ENCODE results near the gene CMTM4. TPM values are rescaled to one million over a fixed set of nuclear protein-coding genes. Genes with fewer than 3 reads are reported as not detected.
"Not testable (repeated sequence)": the region's sequence is repeated elsewhere in the genome, so short reads cannot be mapped to it uniquely, and the experiment has no call there.

CMTM4 gene
- total RNA-seq, 1 experiment from 2014 or later, result 0.71 TPM

- Histone ChIP-seq H3K27me3 (ENCODE audit: low read length) (no peaks in the 10 kb centered on the region), H3K36me3 (ENCODE audit: insufficient read depth, low read length) (no peaks in the 10 kb centered on the region), H3K9me2 (replicated peaks; ENCODE audit: insufficient read depth, low read length) (no peaks in the 10 kb centered on the region), H3K4me2 (ENCODE audit: low read depth, low read length, poor library complexity, severe bottlenecking) (no peak overlapping the region), H2AFZ (ENCODE audit: low read length) (no peak overlapping the region), H4K20me1 (ENCODE audit: insufficient read depth, low read depth, low read length) (no peaks in the 10 kb centered on the region), H3K9me3 (ENCODE audit: low read length) (no peaks in the 10 kb centered on the region), H3K79me2 (ENCODE audit: low read length) (no peaks in the 10 kb centered on the region), H3K4me1 (ENCODE audit: low read length) (no peaks in the 10 kb centered on the region), H3K9ac (ENCODE audit: low read length) (no peak overlapping the region), H3K4me3 (ENCODE audit: low read length) (no peak overlapping the region), H3K27ac (ENCODE audit: low read length) (no peak overlapping the region)
- DNase-seq, result no peak
Measured at GRCh38 chr16:66690106-66690847, 6.3 kb downstream of the CMTM4 start.

GRCh38 chr16:66689282-66689681, 7.3 kb downstream of the CMTM4 start:
- no peaks in the 10 kb centered on the region for H3K9me2 ChIP-seq (replicated peaks; ENCODE audit: insufficient read depth, low read length)
- no peak overlapping the region for H3K4me2 ChIP-seq (ENCODE audit: low read depth, low read length, poor library complexity, severe bottlenecking)
- no peak overlapping the region for H3K27ac ChIP-seq (ENCODE audit: low read length)
- H3K4me1 ChIP-seq (ENCODE audit: low read length), result no peaks in the 10 kb centered on the region
- no peak overlapping the region for H2AFZ ChIP-seq (ENCODE audit: low read length)
- no peaks in the 10 kb centered on the region for H3K36me3 ChIP-seq (ENCODE audit: insufficient read depth, low read length)
- no peaks in the 10 kb centered on the region for H4K20me1 ChIP-seq (ENCODE audit: insufficient read depth, low read depth, low read length)
- H3K27me3 ChIP-seq (ENCODE audit: low read length), result no peaks in the 10 kb centered on the region
- H3K79me2 ChIP-seq (ENCODE audit: low read length), result no peaks in the 10 kb centered on the region
- DNase-seq, result no peak
- H3K9ac ChIP-seq (ENCODE audit: low read length), result no peak overlapping the region
- H3K4me3 ChIP-seq (ENCODE audit: low read length), result no peak overlapping the region
- no peaks in the 10 kb centered on the region for H3K9me3 ChIP-seq (ENCODE audit: low read length)

GRCh38 chr16:66687906-66688625, 8.5 kb downstream of the CMTM4 start:
- Histone ChIP-seq H3K9me3 (ENCODE audit: low read length) (no peaks in the 10 kb centered on the region), H3K4me1 (ENCODE audit: low read length) (no peaks in the 10 kb centered on the region), H3K79me2 (ENCODE audit: low read length) (no peaks in the 10 kb centered on the region), H3K27me3 (ENCODE audit: low read length) (no peaks in the 10 kb centered on the region), H3K4me2 (ENCODE audit: low read depth, low read length, poor library complexity, severe bottlenecking) (no peak overlapping the region), H3K9me2 (replicated peaks; ENCODE audit: insufficient read depth, low read length) (no peaks in the 10 kb centered on the region), H3K36me3 (ENCODE audit: insufficient read depth, low read length) (no peaks in the 10 kb centered on the region), H3K9ac (ENCODE audit: low read length) (no peak overlapping the region), H4K20me1 (ENCODE audit: insufficient read depth, low read depth, low read length) (no peaks in the 10 kb centered on the region), H2AFZ (ENCODE audit: low read length) (no peak overlapping the region), H3K4me3 (ENCODE audit: low read length) (no peak overlapping the region), H3K27ac (ENCODE audit: low read length) (no peak overlapping the region)
- peak; percentile 39 for DNase-seq

DNA sequence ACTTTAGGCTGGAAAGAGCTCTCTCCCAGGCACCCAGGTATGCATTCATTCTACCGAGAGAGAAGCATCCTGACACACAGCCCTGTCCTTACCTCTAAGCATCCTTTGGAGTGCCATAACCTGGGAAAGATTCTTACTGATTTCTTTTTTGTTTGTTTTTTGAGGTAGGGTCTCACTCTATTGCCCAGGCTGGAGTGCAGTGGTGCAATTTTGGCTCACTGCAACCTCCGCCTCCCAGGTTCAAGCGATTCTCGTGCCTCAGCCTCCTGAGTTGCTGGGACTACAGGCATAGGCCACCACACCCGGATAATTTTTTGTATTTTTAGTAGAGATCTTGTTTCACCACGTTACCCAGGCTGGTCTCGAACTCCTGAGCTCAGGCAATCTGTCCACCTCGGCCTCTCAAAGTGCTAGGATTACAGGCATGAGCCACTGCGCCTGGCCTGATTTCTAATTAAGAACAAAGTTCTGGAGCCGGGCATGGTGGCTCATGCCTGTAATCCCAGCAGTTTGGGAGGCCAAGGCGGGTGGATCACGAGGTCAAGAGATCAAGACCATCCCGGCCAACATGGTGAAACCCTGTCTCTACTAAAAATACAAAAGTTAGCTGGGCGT, 10.9 kb downstream of the CMTM4 start:
- not testable (repeated sequence) for H3K9me3 ChIP-seq (ENCODE audit: low read length); H3K4me2 ChIP-seq (ENCODE audit: low read depth, low read length, poor library complexity, severe bottlenecking); H3K9ac ChIP-seq (ENCODE audit: low read length); DNase-seq; H2AFZ ChIP-seq (ENCODE audit: low read length); H3K9me2 ChIP-seq (replicated peaks; ENCODE audit: insufficient read depth, low read length); H3K4me3 ChIP-seq (ENCODE audit: low read length); H3K4me1 ChIP-seq (ENCODE audit: low read length); H3K36me3 ChIP-seq (ENCODE audit: insufficient read depth, low read length); H3K79me2 ChIP-seq (ENCODE audit: low read length); H3K27ac ChIP-seq (ENCODE audit: low read length); H3K27me3 ChIP-seq (ENCODE audit: low read length); H4K20me1 ChIP-seq (ENCODE audit: insufficient read depth, low read depth, low read length)

DNA sequence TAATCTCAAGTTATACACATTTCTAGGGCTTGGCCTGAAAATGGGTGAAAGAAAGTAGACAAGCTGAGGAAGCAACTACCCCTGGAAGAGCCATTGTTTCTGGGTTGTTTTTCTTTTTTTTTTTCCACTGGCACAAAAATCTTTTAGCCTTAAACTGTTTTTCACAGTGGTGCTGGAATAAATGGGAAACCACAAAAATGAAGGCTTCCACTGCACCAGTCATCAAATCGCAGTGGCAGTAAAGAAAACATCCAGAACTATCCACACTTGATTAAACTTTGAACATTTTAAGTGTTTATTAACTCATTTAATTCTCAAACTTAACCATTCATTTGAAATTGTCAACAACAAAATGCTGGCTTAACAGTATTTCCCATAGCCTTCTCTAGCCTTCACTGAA, 14.3 kb downstream of the CMTM4 start:
- H2AFZ ChIP-seq (ENCODE audit: low read length), result no peak overlapping the region
- H3K9me3 ChIP-seq (ENCODE audit: low read length), result no peaks in the 10 kb centered on the region
- peaks cover 10% of the 10 kb centered on the region for H3K4me1 ChIP-seq (ENCODE audit: low read length)
- no peaks in the 10 kb centered on the region for H3K27me3 ChIP-seq (ENCODE audit: low read length)
- no peak overlapping the region for H3K27ac ChIP-seq (ENCODE audit: low read length)
- no peaks in the 10 kb centered on the region for H3K79me2 ChIP-seq (ENCODE audit: low read length)
- no peaks in the 10 kb centered on the region for H4K20me1 ChIP-seq (ENCODE audit: insufficient read depth, low read depth, low read length)
- no peak overlapping the region for H3K4me2 ChIP-seq (ENCODE audit: low read depth, low read length, poor library complexity, severe bottlenecking)
- no peaks in the 10 kb centered on the region for H3K36me3 ChIP-seq (ENCODE audit: insufficient read depth, low read length)
- H3K9me2 ChIP-seq (replicated peaks; ENCODE audit: insufficient read depth, low read length), result no peaks in the 10 kb centered on the region
- no peak overlapping the region for H3K9ac ChIP-seq (ENCODE audit: low read length)
- DNase-seq, result no peak
- no peak overlapping the region for H3K4me3 ChIP-seq (ENCODE audit: low read length)

DNA sequence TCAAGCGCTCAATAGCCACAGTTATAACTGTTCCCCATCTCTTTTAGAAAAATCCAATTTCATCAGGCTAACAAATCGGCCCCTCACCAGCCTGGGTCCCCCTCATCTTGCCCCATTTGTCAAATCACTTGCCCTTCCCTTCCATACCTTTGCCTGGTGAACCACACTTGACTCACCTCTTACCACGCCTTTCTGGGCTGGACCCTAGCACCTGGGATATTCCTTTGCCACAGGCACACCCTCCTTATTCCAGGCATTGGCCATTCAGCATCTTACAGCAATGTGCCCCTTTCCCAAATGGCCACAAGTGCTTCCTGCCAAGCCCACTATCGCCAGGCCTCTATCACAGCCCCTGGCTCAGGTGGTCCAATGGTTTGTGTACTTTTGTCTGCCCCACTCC, 14.9 kb downstream of the CMTM4 start:
- Histone ChIP-seq H3K79me2 (ENCODE audit: low read length) (no peaks in the 10 kb centered on the region), H3K4me2 (ENCODE audit: low read depth, low read length, poor library complexity, severe bottlenecking) (no peak overlapping the region), H3K9ac (ENCODE audit: low read length) (no peak overlapping the region), H3K27ac (ENCODE audit: low read length) (no peak overlapping the region), H3K4me1 (ENCODE audit: low read length) (peaks cover 10% of the 10 kb centered on the region), H3K4me3 (ENCODE audit: low read length) (no peak overlapping the region), H3K27me3 (ENCODE audit: low read length) (no peaks in the 10 kb centered on the region), H4K20me1 (ENCODE audit: insufficient read depth, low read depth, low read length) (no peaks in the 10 kb centered on the region), H2AFZ (ENCODE audit: low read length) (no peak overlapping the region), H3K36me3 (ENCODE audit: insufficient read depth, low read length) (no peaks in the 10 kb centered on the region), H3K9me2 (replicated peaks; ENCODE audit: insufficient read depth, low read length) (no peaks in the 10 kb centered on the region), H3K9me3 (ENCODE audit: low read length) (no peaks in the 10 kb centered on the region)
- no peak for DNase-seq

DNA sequence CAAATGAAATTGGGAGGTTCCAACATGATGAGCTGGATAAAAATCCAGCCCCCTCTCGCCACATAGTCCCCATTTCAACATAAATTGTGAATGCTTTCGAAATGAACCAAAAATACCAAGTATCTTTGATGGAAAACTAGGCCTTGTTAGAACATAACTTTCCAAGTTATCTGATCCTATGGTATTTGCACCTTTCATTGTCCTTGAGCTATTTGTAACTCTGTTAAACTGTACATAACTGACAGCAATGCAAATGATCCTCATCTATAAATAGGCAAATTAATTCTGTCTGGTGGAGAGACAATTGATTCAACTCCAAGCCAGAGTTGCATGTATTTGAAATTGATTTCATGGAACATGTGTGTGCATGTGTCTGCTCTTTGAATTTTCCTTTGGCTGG, 18.2 kb downstream of the CMTM4 start:
- Histone ChIP-seq H3K4me1 (ENCODE audit: low read length) (peaks cover 10% of the 10 kb centered on the region), H3K4me3 (ENCODE audit: low read length) (no peak overlapping the region), H3K27me3 (ENCODE audit: low read length) (no peaks in the 10 kb centered on the region), H3K4me2 (ENCODE audit: low read depth, low read length, poor library complexity, severe bottlenecking) (no peak overlapping the region), H2AFZ (ENCODE audit: low read length) (no peak overlapping the region), H3K9ac (ENCODE audit: low read length) (no peak overlapping the region), H3K9me3 (ENCODE audit: low read length) (no peaks in the 10 kb centered on the region), H3K9me2 (replicated peaks; ENCODE audit: insufficient read depth, low read length) (no peaks in the 10 kb centered on the region), H3K79me2 (ENCODE audit: low read length) (no peaks in the 10 kb centered on the region), H4K20me1 (ENCODE audit: insufficient read depth, low read depth, low read length) (no peaks in the 10 kb centered on the region), H3K27ac (ENCODE audit: low read length) (no peak overlapping the region), H3K36me3 (ENCODE audit: insufficient read depth, low read length) (no peaks in the 10 kb centered on the region)
- DNase-seq, result no peak

GRCh38 chr16:66677836-66678235, 18.7 kb downstream of the CMTM4 start:
- Histone ChIP-seq H3K4me3 (ENCODE audit: low read length) (no peak overlapping the region), H3K79me2 (ENCODE audit: low read length) (no peaks in the 10 kb centered on the region), H2AFZ (ENCODE audit: low read length) (no peak overlapping the region), H3K36me3 (ENCODE audit: insufficient read depth, low read length) (no peaks in the 10 kb centered on the region), H4K20me1 (ENCODE audit: insufficient read depth, low read depth, low read length) (no peaks in the 10 kb centered on the region), H3K9me3 (ENCODE audit: low read length) (no peaks in the 10 kb centered on the region), H3K27ac (ENCODE audit: low read length) (no peak overlapping the region), H3K27me3 (ENCODE audit: low read length) (no peaks in the 10 kb centered on the region), H3K9me2 (replicated peaks; ENCODE audit: insufficient read depth, low read length) (no peaks in the 10 kb centered on the region), H3K4me1 (ENCODE audit: low read length) (peaks cover 10% of the 10 kb centered on the region), H3K9ac (ENCODE audit: low read length) (no peak overlapping the region), H3K4me2 (ENCODE audit: low read depth, low read length, poor library complexity, severe bottlenecking) (no peak overlapping the region)
- no peak for DNase-seq
